B cell (primary cell): ENCODE results near the gene GORASP2. TPM values are rescaled to one million over a fixed set of nuclear protein-coding genes. Genes with fewer than 3 reads are reported as not detected.
"Not testable (repeated sequence)": the region's sequence is repeated elsewhere in the genome, so short reads cannot be mapped to it uniquely, and the experiment has no call there.

Experiments used
- ATAC-seq: fragments of 200-7000 bp; cut with Tn5 transposase; one replicate; pipeline ENCODE4 v1.10.0; 2021; ENCODE audit warnings: low read depth, mild to moderate bottlenecking, moderate number of reproducible peaks, moderate library complexity
- CTCF ChIA-PET: fragments of 350-600 bp; sonication (Branson Sonifier 250); formaldehyde crosslinking; loops from one replicate; lab custom pipeline; 2021; ENCODE audit warnings: antibody characterized with exemption, inconsistent platforms; lab: Charles Lee
- POLR2A ChIA-PET: fragments of 350-600 bp; sonication (Branson Sonifier 250); formaldehyde crosslinking; loops from one replicate; lab custom pipeline; 2021; ENCODE audit warnings: antibody characterized with exemption; lab: Charles Lee
- DNase-seq: peaks from one replicate; pipeline ENCODE4 v3.0.0; 2013
- H2AFZ ChIP-seq: 2 replicates; pipeline ENCODE4 v1.6.1; 2012; ENCODE audit warnings: mild to moderate bottlenecking, low read depth, low read length; ENCODE audit not compliant: insufficient read depth, poor library complexity, severe bottlenecking
- H3K27ac ChIP-seq, 2 donors: 1 replicate in 1 of 2; 2 replicates in 1 of 2; pipeline ENCODE4 v1.5.1; 2012 to 2013; ENCODE audit warnings: low read length in 2 of 2, mild to moderate bottlenecking in 2 of 2, moderate library complexity in 1 of 2
- H3K27me3 ChIP-seq, 4 experiments: fragments of 200-600 bp in 1 of 4; sonication (generic) in 1 of 4; replicated peaks in 1 of 4; 1 replicate in 2 of 4; 2 replicates in 2 of 4; pipeline versions ENCODE4 v1.6.1 to v1.7.0; 2013 to 2016; ENCODE audit warnings: low read length in 3 of 4, mild to moderate bottlenecking in 2 of 4, mixed read lengths in 1 of 4, moderate library complexity in 1 of 4; ENCODE audit not compliant: insufficient read depth in 4 of 4, control insufficient read depth in 3 of 4; ENCODE audit errors: control extremely low read depth in 1 of 4
- H3K36me3 ChIP-seq, 2 experiments: replicated peaks in 1 of 2; 1 replicate in 1 of 2; 2 replicates in 1 of 2; pipeline versions ENCODE4 v1.6.1 to v1.7.1; 2013; ENCODE audit warnings: low read length in 1 of 2; ENCODE audit not compliant: insufficient read depth in 2 of 2, control insufficient read depth in 1 of 2; ENCODE audit errors: control extremely low read depth in 1 of 2, extremely low read depth in 1 of 2
- H3K4me1 ChIP-seq, 2 donors: fragments of 200-600 bp in 1 of 2; sonication (generic) in 1 of 2; 1 replicate in 1 of 2; 2 replicates in 1 of 2; pipeline versions ENCODE4 v1.5.1 to v1.6.1; 2013 to 2017; ENCODE audit warnings: low read length in 2 of 2; ENCODE audit not compliant: control insufficient read depth in 2 of 2, insufficient read depth in 2 of 2
- H3K4me2 ChIP-seq: replicated peaks from 2 replicates; pipeline ENCODE3; 2012; ENCODE audit warnings: mild to moderate bottlenecking, low read depth, low read length; ENCODE audit not compliant: poor library complexity, severe bottlenecking
- H3K4me3 ChIP-seq, 5 experiments: fragments of 200-600 bp in 1 of 5; sonication (generic) in 1 of 5; 1 replicate in 3 of 5; 2 replicates in 2 of 5; pipeline versions ENCODE4 v1.5.1 to v1.7.0; 2011 to 2016; ENCODE audit warnings: low read length in 4 of 5, mild to moderate bottlenecking in 4 of 5, low read depth in 2 of 5, control low read depth in 1 of 5, moderate library complexity in 1 of 5; ENCODE audit not compliant: insufficient read depth in 1 of 5; ENCODE audit errors: control extremely low read depth in 1 of 5, extremely low read depth in 1 of 5
- H3K79me2 ChIP-seq: fragments of 200-600 bp; sonication (generic); one replicate; pipeline ENCODE4 v1.6.0; 2016; ENCODE audit warnings: low read length; ENCODE audit not compliant: control insufficient read depth, insufficient read depth
- H3K9ac ChIP-seq: fragments of 200-600 bp; sonication (generic); 2 replicates; pipeline ENCODE4 v1.6.1; 2017; ENCODE audit warnings: mild to moderate bottlenecking, low read length, moderate library complexity
- H3K9me3 ChIP-seq, 3 donors: one replicate each; pipeline versions ENCODE4 v1.6.1 to v1.7.1; 2013; ENCODE audit warnings: low read length in 2 of 3; ENCODE audit not compliant: control insufficient read depth in 2 of 3, insufficient read depth in 1 of 3; ENCODE audit errors: control extremely low read depth in 1 of 3
- H4K20me1 ChIP-seq: 2 replicates; pipeline ENCODE4 v1.6.0; 2012; ENCODE audit warnings: mild to moderate bottlenecking, low read length; ENCODE audit not compliant: insufficient read depth, control insufficient read depth, poor library complexity, severe bottlenecking
- H3K27ac Mint-ChIP-seq: one replicate; pipeline ENCODE4 v1.8.0; 2021; ENCODE audit warnings: mixed read lengths
- H3K27me3 Mint-ChIP-seq: one replicate; pipeline ENCODE4 v1.8.0; 2021; ENCODE audit warnings: mixed read lengths
- H3K4me1 Mint-ChIP-seq: one replicate; pipeline ENCODE4 v1.8.0; 2021; ENCODE audit warnings: mixed read lengths
- H3K4me3 Mint-ChIP-seq: one replicate; pipeline ENCODE4 v1.8.0; 2021; ENCODE audit warnings: mixed read lengths
- H3K9me3 Mint-ChIP-seq: one replicate; pipeline ENCODE4 v1.8.0; 2022; ENCODE audit warnings: mixed read lengths; ENCODE audit not compliant: insufficient read depth
- EZH2 ChIP-seq: IDR thresholded peaks from 2 replicates; pipeline ENCODE4 v1.6.1; 2012; ENCODE audit warnings: borderline replicate concordance, low read depth, mild to moderate bottlenecking, moderate library complexity, low read length; ENCODE audit not compliant: insufficient read depth, poor library complexity, severe bottlenecking
- WGBS: methylation state at CpG from one replicate; pipeline ENCODE4 v1.1.5; 2013; ENCODE audit warnings: missing lambda C conversion rate; ENCODE audit not compliant: insufficient coverage; 5-methylcytosine and 5-hydroxymethylcytosine counted together
- intact Hi-C: fragments of 100-400 bp; cut with micrococcal nuclease; formaldehyde crosslinking; loops from one replicate; pipeline ENCODE4 v1.10.0; 2022
- polyA plus RNA-seq: library from polyadenylated mRNA; depleted of rRNA; stranded (reverse); fragments of >200 nt; gene quantifications from 2 replicates; pipeline ENCODE4 v1.2.3, GENCODE V29; 2012
- total RNA-seq, 2 donors: library from RNA; stranded (reverse); fragments of 120-200 nt in 1 of 2; gene quantifications; 1 replicate in 1 of 2; 2 replicates in 1 of 2; pipeline versions ENCODE4 v1.2.3 to v1.2.4, GENCODE V29; 2013 to 2022
- TF ChIP-seq, protein P1 (sequence below): fragments of 200-600 bp; IDR thresholded peaks from one replicate; pipeline ENCODE4 v1.8.0; 2022; ENCODE audit warnings: antibody characterized with exemption, mild to moderate bottlenecking

GORASP2 gene
- total and polyA plus RNA-seq, 2 donors (not counting 1 experiment from before 2014, with no cell fraction given), result 40.5 to 50.5 TPM

DNA sequence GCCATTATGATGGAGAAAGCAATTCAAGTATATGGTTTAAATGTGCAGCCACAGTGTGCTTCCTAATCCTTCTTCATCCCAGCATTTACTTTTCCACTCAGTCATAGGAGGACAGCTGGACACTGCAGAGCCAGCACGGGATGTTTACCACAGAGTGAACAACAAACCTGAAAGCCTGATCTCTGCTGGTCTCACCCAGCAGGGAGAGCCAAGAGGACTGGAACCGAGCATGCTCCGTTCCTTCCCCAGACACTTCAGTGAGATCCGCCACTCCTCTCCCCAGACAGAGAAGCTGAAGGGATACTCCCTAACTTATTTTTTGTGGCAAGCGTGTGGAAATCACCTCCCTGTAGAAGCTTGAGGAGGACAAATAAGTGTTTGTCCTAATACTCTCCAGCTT, 23.2 kb upstream of the GORASP2 start:
- ChIA-PET CTCF (no interaction called here), POLR2A (no interaction called here)
- WGBS, result 72% methylated on average over 3 of the region's 5 CpGs
- H3K4me1 ChIP-seq, result no peaks in the 10 kb centered on the region
- H3K4me2 ChIP-seq, result no peak overlapping the region
- TF ChIP-seq, protein P1, sequence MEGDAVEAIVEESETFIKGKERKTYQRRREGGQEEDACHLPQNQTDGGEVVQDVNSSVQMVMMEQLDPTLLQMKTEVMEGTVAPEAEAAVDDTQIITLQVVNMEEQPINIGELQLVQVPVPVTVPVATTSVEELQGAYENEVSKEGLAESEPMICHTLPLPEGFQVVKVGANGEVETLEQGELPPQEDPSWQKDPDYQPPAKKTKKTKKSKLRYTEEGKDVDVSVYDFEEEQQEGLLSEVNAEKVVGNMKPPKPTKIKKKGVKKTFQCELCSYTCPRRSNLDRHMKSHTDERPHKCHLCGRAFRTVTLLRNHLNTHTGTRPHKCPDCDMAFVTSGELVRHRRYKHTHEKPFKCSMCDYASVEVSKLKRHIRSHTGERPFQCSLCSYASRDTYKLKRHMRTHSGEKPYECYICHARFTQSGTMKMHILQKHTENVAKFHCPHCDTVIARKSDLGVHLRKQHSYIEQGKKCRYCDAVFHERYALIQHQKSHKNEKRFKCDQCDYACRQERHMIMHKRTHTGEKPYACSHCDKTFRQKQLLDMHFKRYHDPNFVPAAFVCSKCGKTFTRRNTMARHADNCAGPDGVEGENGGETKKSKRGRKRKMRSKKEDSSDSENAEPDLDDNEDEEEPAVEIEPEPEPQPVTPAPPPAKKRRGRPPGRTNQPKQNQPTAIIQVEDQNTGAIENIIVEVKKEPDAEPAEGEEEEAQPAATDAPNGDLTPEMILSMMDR, result no peak
- no peak for TF ChIP-seq EZH2
- peaks cover 3 to 22% (median 14%) of the 10 kb centered on the region in 3 donors for H3K9me3 ChIP-seq
- H3K36me3 ChIP-seq, result no peaks in the 10 kb centered on the region
- peaks cover 4% of the 10 kb centered on the region for H3K9me3 Mint-ChIP-seq
- no peak overlapping the region for H3K9ac ChIP-seq
- no peaks in the 10 kb centered on the region for H3K4me1 Mint-ChIP-seq
- H3K4me3 ChIP-seq, result no peak overlapping the region
- H3K27me3 ChIP-seq, result no peaks in the 10 kb centered on the region
- H3K27me3 Mint-ChIP-seq, result peaks cover 16% of the 10 kb centered on the region
- no peak overlapping the region for H3K27ac ChIP-seq
- H3K4me3 Mint-ChIP-seq, result no peak overlapping the region
- no peak for DNase-seq
- no peaks in the 10 kb centered on the region for H4K20me1 ChIP-seq
- no peak overlapping the region for H3K27ac Mint-ChIP-seq
- H2AFZ ChIP-seq, result no peak overlapping the region
- intact Hi-C loops, result no loop called here
- no peak for ATAC-seq
- H3K79me2 ChIP-seq, result no peaks in the 10 kb centered on the region

GRCh38 chr2:170911314-170911889, 17.7 kb upstream of the GORASP2 start:
- Histone ChIP-seq H2AFZ (no peak overlapping the region), H3K27me3 (no peaks in the 10 kb centered on the region), H3K27ac (no peak overlapping the region), H3K36me3 (no peaks in the 10 kb centered on the region), H3K4me3 (no peak overlapping the region), H3K4me1 (no peaks in the 10 kb centered on the region), H3K79me2 (no peaks in the 10 kb centered on the region), H3K4me2 (no peak overlapping the region), H3K9me3 (peaks cover 7 to 54% (median 39%) of the 10 kb centered on the region in 3 donors), H4K20me1 (no peaks in the 10 kb centered on the region), H3K9ac (no peak overlapping the region)
- H3K4me3 Mint-ChIP-seq, result no peak overlapping the region
- 90% methylated on average over 2 of the region's 5 CpGs for WGBS
- peaks cover 22% of the 10 kb centered on the region for H3K9me3 Mint-ChIP-seq
- no peaks in the 10 kb centered on the region for H3K4me1 Mint-ChIP-seq
- ChIA-PET CTCF (no interaction called here), POLR2A (no interaction called here)
- no peak for TF ChIP-seq EZH2
- TF ChIP-seq, protein P1, result no peak
- no peak for DNase-seq
- intact Hi-C loops, result no loop called here
- no peak for ATAC-seq
- H3K27ac Mint-ChIP-seq, result no peak overlapping the region
- peaks cover 8% of the 10 kb centered on the region for H3K27me3 Mint-ChIP-seq

DNA sequence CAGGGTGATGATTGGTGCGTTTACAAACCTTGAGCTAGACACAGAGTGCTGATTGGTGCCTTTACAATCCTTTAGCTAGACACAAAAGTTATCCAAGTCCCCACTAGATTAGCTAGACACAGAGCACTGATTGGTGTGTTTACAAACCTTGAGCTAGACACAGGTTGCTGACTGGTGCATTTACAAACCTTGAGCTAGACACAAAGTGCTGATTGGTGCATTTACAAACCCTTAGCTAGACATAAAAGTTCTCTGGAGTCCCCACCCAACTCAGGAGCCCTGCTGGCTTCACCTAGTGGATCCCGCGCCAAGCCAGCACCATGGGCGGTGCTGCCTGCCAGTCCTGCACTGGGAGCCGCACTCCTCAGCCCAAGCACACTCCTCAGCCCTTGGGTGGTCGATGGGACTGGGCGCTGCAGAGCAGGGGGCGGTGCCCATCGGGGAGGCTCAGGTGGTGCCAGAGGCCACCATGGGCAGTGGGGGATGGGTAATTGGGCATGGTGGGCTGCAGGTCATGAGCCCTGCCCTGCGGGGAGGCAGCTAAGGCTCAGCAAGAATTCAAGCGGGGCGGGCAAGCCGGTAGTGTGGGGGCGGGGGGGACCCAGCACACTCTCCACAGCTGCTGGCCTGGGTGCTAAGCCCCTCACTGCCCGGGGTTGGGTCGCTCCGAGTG, 13.9 kb upstream of the GORASP2 start:
- H3K4me1 Mint-ChIP-seq, H3K4me3 Mint-ChIP-seq, H3K27me3 ChIP-seq, H3K4me1 ChIP-seq, H2AFZ ChIP-seq, H3K4me2 ChIP-seq, H3K27me3 Mint-ChIP-seq, H3K4me3 ChIP-seq, ATAC-seq, DNase-seq, H3K79me2 ChIP-seq, H4K20me1 ChIP-seq, H3K9ac ChIP-seq, H3K27ac ChIP-seq, H3K36me3 ChIP-seq, POLR2A ChIA-PET, intact Hi-C loops, CTCF ChIA-PET, H3K27ac Mint-ChIP-seq: not testable (repeated sequence)
- WGBS, result 99% methylated on average over 12 of the region's 17 CpGs
- peaks cover 25% of the 10 kb centered on the region for H3K9me3 Mint-ChIP-seq
- peaks cover 8 to 55% (median 47%) of the 10 kb centered on the region in 3 donors for H3K9me3 ChIP-seq
